GM21360 (cell line): ENCODE results near the gene C1RL.
"Not testable (repeated sequence)": the region's sequence is repeated elsewhere in the genome, so short reads cannot be mapped to it uniquely, and the experiment has no call there.

ENCODE experiments used
- ATAC-seq: cut with Tn5 transposase; IDR thresholded peaks from one replicate; pipeline ENCODE4 v1.9.1; 2021; ENCODE audit warnings: mild to moderate bottlenecking, moderate library complexity; ENCODE audit not compliant: unreplicated experiment

Gene C1RL

DNA sequence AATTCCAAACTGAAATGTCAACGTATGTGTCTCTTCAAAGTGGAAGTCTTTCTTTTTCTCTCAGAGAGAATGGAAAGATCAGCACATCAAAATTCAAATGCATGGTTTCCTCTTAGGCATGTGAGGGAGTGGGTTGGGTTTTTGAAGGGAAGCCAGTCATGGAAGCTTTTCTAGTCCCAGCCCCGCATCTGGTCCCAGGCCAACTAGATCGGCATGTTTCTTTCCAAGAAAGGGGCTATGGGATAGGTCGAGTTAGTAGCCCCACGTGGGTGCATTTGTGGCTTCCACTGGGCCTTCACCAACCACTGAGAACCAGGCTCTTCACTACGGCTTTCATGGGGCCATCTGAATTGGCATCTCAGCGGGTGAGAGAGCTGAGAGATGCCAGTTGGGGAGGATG, 41.9 kb downstream of the C1RL start:
- ATAC-seq: no peak

DNA sequence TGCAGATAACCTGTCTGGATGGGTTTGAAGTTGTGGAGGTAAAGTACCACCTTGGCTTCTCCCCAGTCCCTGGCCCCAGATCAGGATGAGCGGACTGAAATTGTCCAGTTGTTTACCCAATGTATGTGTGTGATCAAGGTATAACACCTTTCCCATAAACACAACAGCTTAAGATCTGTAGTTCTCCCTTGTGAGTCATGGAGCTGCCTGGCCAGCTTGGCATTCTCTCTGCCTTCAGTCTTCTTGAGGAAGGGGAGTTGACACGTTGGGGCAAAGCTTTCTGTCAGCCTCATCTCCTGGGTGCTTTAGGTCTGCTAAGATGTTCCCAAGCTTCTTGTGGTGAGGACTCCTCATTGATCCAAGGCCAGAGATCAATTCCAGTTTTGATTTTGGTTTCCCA, 42.4 kb downstream of the C1RL start:
- ATAC-seq: no peak

DNA sequence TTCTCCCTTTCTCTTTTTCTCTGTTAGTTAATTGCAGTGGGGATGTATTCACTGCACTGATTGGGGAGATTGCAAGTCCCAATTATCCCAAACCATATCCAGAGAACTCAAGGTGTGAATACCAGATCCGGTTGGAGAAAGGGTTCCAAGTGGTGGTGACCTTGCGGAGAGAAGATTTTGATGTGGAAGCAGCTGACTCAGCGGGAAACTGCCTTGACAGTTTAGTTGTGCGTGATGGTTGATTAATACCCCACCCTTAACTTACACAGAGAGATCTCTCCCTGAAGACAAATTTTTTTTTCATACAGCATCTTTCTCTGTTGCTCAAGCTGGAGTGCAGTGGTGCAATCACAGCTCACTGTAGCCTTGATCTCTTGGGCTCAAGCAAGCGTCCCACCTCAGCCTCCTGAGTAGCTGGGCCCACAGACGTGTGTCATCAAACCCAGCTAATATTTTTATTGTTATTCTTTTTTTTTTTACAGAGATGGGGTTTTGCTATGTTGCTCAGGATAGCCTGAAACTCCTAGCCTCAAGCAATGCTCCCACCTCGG, 43.9 kb downstream of the C1RL start:
- ATAC-seq: no peak

DNA sequence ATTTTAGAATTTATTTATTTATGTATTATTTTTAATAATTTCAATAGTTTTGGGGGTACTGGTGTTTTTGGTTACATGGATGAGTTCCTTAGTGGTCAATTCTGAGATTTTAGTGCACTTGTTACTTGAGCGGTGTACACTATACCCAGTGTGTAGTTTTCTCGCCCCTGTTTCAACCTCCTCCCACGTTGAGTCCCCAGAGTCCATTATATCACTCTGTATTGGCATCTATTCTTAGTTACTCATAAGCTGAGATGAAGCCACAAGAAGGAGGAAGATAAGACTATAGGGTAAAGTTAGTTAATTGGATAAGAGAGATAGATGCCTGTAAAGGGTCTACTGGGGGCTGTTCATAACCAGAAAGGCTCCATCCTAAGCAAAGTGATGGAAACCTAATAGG, 44.5 kb downstream of the C1RL start:
- ATAC-seq: no peak

GRCh38 chr12:7061596-7061995, 47.4 kb downstream of the C1RL start:
- no peak for ATAC-seq

DNA sequence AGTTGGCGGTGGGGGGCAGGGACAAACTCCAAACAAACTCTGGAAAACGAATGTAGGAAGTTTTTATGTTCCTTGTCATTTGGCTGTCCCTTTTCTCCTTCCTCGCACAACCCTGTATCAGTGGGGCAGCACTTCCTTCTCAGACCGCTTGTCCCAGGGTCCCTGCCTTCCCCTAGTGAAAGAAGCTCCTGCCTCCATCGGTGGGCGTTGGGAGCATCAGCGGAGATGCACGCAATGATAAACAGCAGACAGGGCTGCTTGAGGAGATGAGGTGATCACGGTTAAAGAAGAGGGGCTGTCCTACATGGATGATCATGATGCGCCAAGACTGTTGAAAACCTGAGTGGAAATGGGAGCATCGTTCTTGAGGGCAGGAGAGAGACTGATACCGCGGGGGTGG, 47.9 kb downstream of the C1RL start:
- no peak for ATAC-seq

- ATAC-seq: no peak
Observed at GRCh38 chr12:7060353-7060954, 48.6 kb downstream of the C1RL start, which contains the start of gene C1S. Gene C1S, plus strand, starts transcription at chr12:7060718. Its CDS starts 1,195 bp downstream, at chr12:7061913.

GRCh38 chr12:7059780-7060179, 49.2 kb downstream of the C1RL start:
- no peak for ATAC-seq

- ATAC-seq: no peak
Observed at GRCh38 chr12:7058850-7059395, 50.1 kb downstream of the C1RL start.

DNA sequence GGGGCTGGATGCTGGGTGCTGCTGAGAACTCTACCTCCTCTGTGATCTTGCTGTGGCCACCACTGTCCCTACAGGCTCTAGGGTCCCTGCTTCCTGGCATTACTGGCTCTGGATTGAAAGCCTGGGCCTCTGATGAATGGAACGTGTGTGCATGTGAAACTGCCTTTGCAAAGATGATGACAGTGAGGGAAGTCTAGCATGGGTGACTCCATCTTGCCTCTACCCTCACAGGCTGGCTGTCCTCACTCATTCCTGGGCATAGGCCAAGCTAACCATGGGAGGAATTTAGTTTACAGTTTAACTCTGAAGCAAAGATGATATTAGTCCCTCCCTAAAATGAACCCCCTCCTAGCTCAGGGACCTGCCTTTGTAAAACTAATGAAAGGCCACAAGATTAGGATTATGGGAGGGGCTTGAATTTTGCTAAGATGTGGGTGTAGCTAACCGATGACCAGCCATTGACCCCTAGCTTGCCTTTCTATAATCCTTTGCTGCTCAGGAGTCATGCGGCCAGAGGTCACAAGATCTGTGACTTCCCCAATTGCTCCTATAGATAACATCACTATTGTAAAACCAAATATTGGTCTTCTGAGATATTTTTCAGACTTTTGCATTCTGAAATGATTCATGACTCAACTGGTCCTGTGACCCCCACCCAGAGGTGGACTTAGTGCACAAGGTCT, 50.7 kb downstream of the C1RL start:
- ATAC-seq: no peak

- not testable (repeated sequence) for ATAC-seq
Observed at GRCh38 chr12:7055736-7056135, 53.3 kb downstream of the C1RL start.

- no peak for ATAC-seq
Observed at GRCh38 chr12:7054925-7055324, 54.1 kb downstream of the C1RL start.

- not testable (repeated sequence) for ATAC-seq
Observed at GRCh38 chr12:7049973-7050372, 59.0 kb downstream of the C1RL start.

DNA sequence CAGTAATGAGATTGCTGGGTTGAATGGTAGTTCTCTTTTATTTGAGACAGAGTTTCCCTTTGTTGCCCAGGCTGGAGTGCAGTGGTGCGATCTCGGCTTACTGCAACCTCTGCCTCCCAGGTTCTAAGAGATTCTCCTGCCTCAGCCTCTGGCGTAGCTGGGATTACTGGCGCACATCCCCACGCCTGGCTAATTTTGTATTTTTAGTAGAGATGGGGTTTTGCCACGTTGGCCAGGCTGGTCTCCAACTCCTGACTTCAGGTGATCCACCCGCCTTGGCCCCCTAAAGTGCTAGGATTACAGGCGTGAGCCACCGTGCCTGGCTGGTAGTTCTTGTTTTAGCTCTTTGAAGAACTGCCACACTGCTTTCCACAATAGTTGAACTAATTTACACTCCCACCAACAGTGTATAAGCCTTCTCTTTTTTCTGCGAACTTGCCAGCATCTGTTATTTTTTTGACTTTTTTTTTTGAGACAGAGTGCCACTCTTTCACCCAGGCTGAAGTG, 59.5 kb downstream of the C1RL start:
- not testable (repeated sequence) for ATAC-seq

DNA sequence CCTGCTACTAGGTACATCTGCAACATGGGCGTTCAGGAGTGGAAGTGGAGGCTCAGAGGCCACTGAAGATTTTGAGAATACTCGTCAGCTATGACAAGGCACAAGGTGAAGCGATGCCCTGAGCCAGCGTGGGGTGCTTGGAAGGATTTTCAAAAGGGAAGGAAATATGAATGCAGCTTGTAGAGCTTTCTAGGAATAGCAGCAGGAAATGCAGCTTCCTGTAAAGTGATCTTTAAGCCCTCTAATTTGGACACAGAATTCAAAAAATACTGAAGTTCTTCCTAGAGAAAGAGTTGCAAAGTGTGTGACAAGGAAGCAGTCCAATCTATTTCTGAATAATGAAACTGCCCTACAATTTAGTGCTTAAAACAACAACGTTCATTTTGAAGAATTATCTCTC, 61.7 kb downstream of the C1RL start:
- no peak for ATAC-seq

- no peak for ATAC-seq
Observed at GRCh38 chr12:7046383-7047105, 62.5 kb downstream of the C1RL start.

DNA sequence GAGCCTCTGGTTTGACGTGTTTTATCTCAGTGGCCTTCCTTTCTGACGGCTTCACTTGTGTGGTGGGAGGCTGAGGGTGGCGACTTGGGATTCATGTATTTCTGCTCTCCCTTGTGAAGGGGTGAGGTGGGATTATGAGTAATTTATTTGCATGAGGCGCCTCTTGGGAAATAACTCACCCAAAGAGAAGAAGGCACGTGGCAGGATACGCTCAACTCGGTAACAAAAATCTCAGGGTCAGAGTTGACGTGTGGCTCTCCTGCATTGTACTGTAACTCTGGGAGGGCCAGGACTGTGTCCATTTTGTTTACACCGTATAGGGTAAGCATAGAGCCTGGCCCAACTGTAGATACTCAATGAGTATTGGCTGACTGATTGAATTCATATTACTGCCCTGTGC, 63.1 kb downstream of the C1RL start:
- ATAC-seq: no peak
